Activated T-cell treated with anti-CD3 and anti-CD28 coated beads, Interleukin-2, amount 50 U/mL, for 4 hours (primary cell): ENCODE results near the gene EID2B. TPM values are rescaled to one million over a fixed set of nuclear protein-coding genes. Genes with fewer than 3 reads are reported as not detected.
A peak's percentile ranks its signal among the peaks of the same experiment; 100 is the strongest.

Experiments
- ATAC-seq, 2 donors: fragments of 200-7000 bp; cut with Tn5 transposase; one replicate each; pipeline ENCODE4 v1.10.0; 2021
- DNase-seq: peaks from one replicate; pipeline ENCODE4 v3.0.0-alpha.2; 2020
- H3K27me3 Mint-ChIP-seq: one replicate; pipeline ENCODE4 v1.8.0; 2021; ENCODE audit warnings: low read depth, mixed read lengths
- H3K36me3 Mint-ChIP-seq: one replicate; pipeline ENCODE4 v1.8.0; 2022; ENCODE audit warnings: mixed read lengths; ENCODE audit not compliant: insufficient read depth
- H3K4me1 Mint-ChIP-seq: one replicate; pipeline ENCODE4 v1.8.0; 2021; ENCODE audit warnings: low read depth, mixed read lengths
- H3K4me3 Mint-ChIP-seq: one replicate; pipeline ENCODE4 v1.8.0; 2021; ENCODE audit warnings: mild to moderate bottlenecking, moderate library complexity, mixed read lengths
- H3K9me3 Mint-ChIP-seq: one replicate; pipeline ENCODE4 v1.8.0; 2021; ENCODE audit warnings: mixed read lengths
- total RNA-seq, 3 donors: library from RNA; stranded (reverse); gene quantifications; one replicate each; pipeline ENCODE4 v1.2.1, GENCODE V29; 2021

The EID2B gene
- total RNA-seq, 3 donors from 2014 or later, result 2.2 to 2.6 (median 2.4) TPM

GRCh38 chr19:39499932-39500331, 32.7 kb downstream of the EID2B start:
- ATAC-seq (no peak), DNase-seq (no peak)
- Mint-ChIP-seq H3K4me3 (peak overlapping the region; percentile 17), H3K9me3 (no peaks in the 10 kb centered on the region), H3K4me1 (peaks cover 18% of the 10 kb centered on the region), H3K27me3 (peaks cover 66% of the 10 kb centered on the region), H3K36me3 (no peaks in the 10 kb centered on the region)

GRCh38 chr19:39498798-39499642, 33.6 kb downstream of the EID2B start, which contains the start of gene DLL3:
Gene DLL3 (plus strand): TSS chr19:39498947. CDS start chr19:39498975, 28 bp downstream.
- DNase-seq, result no peak
- H3K4me3 Mint-ChIP-seq, result peak within 1 kb of the TSS; percentile 69
- H3K4me1 Mint-ChIP-seq, result peaks cover 18% of the 10 kb centered on the region
- H3K27me3 Mint-ChIP-seq, result peaks cover 56% of the 10 kb centered on the region
- no peaks in the 10 kb centered on the region for H3K36me3 Mint-ChIP-seq
- no peaks in the 10 kb centered on the region for H3K9me3 Mint-ChIP-seq
- peak; percentile 20 to 36 for ATAC-seq

- no peak for DNase-seq
- H3K36me3 Mint-ChIP-seq, result no peaks in the 10 kb centered on the region
- ATAC-seq, result peak; percentile 38 to 44
These were observed 34.5 kb downstream of the EID2B start for GRCh38 chr19:39497996-39498797.

GRCh38 chr19:39497701-39497995, 35.0 kb downstream of the EID2B start:
- no peak for ATAC-seq
- Mint-ChIP-seq H3K9me3 (no peaks in the 10 kb centered on the region), H3K36me3 (no peaks in the 10 kb centered on the region), H3K27me3 (peaks cover 45% of the 10 kb centered on the region), H3K4me1 (peaks cover 14% of the 10 kb centered on the region), H3K4me3 (no peak overlapping the region)
- no peak for DNase-seq

More at GRCh38 chr19:39497996-39498797, 34.5 kb downstream of the EID2B start:
- Mint-ChIP-seq H3K4me1 (peaks cover 16% of the 10 kb centered on the region), H3K4me3 (peak overlapping the region; percentile 69), H3K9me3 (no peaks in the 10 kb centered on the region), H3K27me3 (peaks cover 48% of the 10 kb centered on the region)

GRCh38 chr19:39496063-39496462, 36.6 kb downstream of the EID2B start:
- DNase-seq (no peak), ATAC-seq (no peak)
- Mint-ChIP-seq H3K4me3 (no peak overlapping the region), H3K9me3 (no peaks in the 10 kb centered on the region), H3K27me3 (peaks cover 37% of the 10 kb centered on the region), H3K4me1 (peaks cover 14% of the 10 kb centered on the region), H3K36me3 (no peaks in the 10 kb centered on the region)

GRCh38 chr19:39494661-39495060, 38.0 kb downstream of the EID2B start:
- no peak for DNase-seq
- H3K36me3 Mint-ChIP-seq, result no peaks in the 10 kb centered on the region
- H3K9me3 Mint-ChIP-seq, result no peaks in the 10 kb centered on the region
- H3K4me3 Mint-ChIP-seq, result no peak overlapping the region
- peaks cover 12% of the 10 kb centered on the region for H3K4me1 Mint-ChIP-seq
- no peak for ATAC-seq
- peaks cover 25% of the 10 kb centered on the region for H3K27me3 Mint-ChIP-seq

- ATAC-seq (no peak), DNase-seq (no peak)
- Mint-ChIP-seq H3K4me3 (no peak overlapping the region), H3K9me3 (no peaks in the 10 kb centered on the region), H3K36me3 (peaks cover 12% of the 10 kb centered on the region), H3K27me3 (peaks cover 12% of the 10 kb centered on the region), H3K4me1 (no peaks in the 10 kb centered on the region)
These were observed 39.9 kb downstream of the EID2B start for GRCh38 chr19:39492788-39493187.

- no peak for ATAC-seq
- Mint-ChIP-seq H3K4me1 (no peaks in the 10 kb centered on the region), H3K4me3 (no peak overlapping the region), H3K36me3 (peaks cover 13% of the 10 kb centered on the region), H3K27me3 (peaks cover 9% of the 10 kb centered on the region), H3K9me3 (no peaks in the 10 kb centered on the region)
- no peak for DNase-seq
These were observed 40.4 kb downstream of the EID2B start for GRCh38 chr19:39492225-39492624.

GRCh38 chr19:39489756-39490155, 42.9 kb downstream of the EID2B start:
- Mint-ChIP-seq H3K36me3 (peaks cover 22% of the 10 kb centered on the region), H3K27me3 (no peaks in the 10 kb centered on the region), H3K9me3 (no peaks in the 10 kb centered on the region), H3K4me3 (no peak overlapping the region), H3K4me1 (peaks cover 3% of the 10 kb centered on the region)
- DNase-seq (no peak), ATAC-seq (no peak)

GRCh38 chr19:39483141-39483540, 49.5 kb downstream of the EID2B start:
- DNase-seq, result no peak
- Mint-ChIP-seq H3K4me1 (peaks cover 27% of the 10 kb centered on the region), H3K36me3 (peaks cover 18% of the 10 kb centered on the region), H3K4me3 (peak overlapping the region; percentile 89), H3K27me3 (no peaks in the 10 kb centered on the region), H3K9me3 (no peaks in the 10 kb centered on the region)
- ATAC-seq, result no peak

GRCh38 chr19:39481676-39482075, 51.0 kb downstream of the EID2B start:
- ATAC-seq, result no peak
- Mint-ChIP-seq H3K36me3 (peaks cover 10% of the 10 kb centered on the region), H3K9me3 (no peaks in the 10 kb centered on the region), H3K27me3 (no peaks in the 10 kb centered on the region), H3K4me1 (peaks cover 25% of the 10 kb centered on the region), H3K4me3 (peak overlapping the region; percentile 89)
- DNase-seq, result no peak

- Mint-ChIP-seq H3K27me3 (no peaks in the 10 kb centered on the region), H3K36me3 (peaks cover 9% of the 10 kb centered on the region), H3K4me1 (peaks cover 24% of the 10 kb centered on the region), H3K9me3 (no peaks in the 10 kb centered on the region), H3K4me3 (peak overlapping the region; percentile 89)
- ATAC-seq, result no peak
- DNase-seq, result no peak
These were observed 51.5 kb downstream of the EID2B start for GRCh38 chr19:39481229-39481545.
